HG03103 (cell line): Measurements from ENCODE around the gene ABR.

Experiments used
- ATAC-seq: cut with Tn5 transposase; IDR thresholded peaks from one replicate; pipeline ENCODE4 v1.9.1; 2021; ENCODE audit warnings: low read depth; ENCODE audit not compliant: unreplicated experiment

Gene ABR

DNA sequence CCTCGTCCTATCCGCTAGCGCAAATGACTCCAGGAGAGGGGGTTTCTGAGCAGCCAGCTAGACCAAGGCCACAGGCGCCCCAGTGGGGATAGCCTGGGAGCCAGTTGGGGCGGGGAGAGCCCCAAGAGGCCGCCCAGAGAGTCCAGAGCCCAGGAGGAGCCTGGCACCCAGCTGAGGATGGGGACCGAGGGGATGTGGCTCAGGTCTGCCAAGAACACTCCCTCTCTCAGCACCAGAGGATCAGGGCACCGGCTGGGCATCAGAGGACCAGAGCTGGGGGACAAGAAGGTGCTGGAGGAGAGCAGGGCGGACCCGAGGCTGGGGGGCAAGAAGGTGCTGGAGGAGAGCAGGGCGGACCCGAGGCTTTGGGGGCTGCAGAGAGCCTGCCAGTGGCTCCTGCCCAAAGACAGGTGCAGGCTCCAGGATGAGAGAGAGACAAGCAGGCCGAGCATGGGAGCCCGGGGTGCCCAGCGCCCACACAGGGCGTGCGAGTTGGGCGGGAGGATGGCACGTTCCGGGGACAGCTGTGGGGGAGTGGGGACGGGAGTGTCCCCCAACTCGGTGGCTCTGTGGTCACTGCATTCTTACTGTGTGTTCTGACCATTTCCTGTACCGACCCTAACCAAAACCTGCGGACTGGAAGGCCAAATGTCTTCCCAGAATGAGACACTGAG is 143.5 kb downstream of the ABR start:
- ATAC-seq = no peak

DNA sequence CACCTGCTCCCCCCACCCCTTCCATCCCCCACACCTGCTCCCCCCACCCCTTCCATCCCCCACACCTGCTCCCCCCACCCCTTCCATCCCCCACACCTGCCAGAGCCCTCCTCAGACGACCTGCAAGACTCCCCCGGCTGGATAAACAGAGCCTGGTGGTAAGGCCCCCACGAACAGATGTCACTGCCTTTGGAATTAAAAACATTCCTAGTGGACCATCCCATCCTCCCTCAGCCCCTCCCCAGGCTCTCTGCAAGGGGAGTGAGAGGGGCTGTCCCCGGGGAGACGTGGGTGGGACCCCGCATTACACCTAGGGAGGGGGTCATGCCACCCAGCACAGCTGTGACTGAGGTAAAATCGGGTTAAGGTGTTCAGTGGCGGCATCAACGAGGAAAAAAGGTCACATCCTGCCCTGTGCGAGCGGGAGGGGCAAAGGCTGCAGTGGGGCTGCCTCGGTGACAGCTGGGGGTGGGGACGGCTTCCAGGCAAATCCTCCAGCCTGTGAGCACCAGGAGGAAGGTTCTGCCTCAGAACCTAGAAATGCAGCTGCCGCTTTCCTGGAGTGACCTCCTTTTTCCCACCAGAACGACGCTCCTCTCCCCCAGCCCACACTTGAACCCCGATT is 144.1 kb downstream of the ABR start:
- ATAC-seq = no peak

DNA sequence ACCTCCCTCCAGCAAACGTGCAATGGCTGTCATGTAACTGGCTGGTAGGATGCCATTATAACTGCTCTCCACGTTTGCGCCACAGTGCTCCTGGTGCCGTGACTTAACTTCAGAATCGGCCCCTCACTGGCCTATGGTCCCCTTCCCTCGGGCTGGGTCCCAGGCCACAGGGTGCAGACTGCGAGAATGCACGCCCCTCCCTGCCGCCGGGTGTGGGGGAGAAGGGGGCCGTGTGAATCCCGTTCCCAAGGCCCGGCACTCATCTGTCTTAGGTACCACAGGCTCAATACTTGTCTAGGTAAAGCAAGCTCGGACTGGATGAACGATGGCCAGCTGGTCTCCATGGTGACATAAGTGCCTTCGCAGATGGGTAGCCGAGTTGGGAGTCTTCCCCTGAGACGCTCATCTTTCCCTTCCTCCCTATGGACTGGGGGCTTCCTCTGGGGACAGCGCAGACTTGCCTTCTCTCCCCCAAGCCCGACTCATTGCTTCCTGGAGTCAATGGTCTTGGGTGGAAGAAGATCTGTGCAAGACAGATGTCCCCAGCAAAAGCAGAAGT is 145.1 kb downstream of the ABR start:
- ATAC-seq = no peak

DNA sequence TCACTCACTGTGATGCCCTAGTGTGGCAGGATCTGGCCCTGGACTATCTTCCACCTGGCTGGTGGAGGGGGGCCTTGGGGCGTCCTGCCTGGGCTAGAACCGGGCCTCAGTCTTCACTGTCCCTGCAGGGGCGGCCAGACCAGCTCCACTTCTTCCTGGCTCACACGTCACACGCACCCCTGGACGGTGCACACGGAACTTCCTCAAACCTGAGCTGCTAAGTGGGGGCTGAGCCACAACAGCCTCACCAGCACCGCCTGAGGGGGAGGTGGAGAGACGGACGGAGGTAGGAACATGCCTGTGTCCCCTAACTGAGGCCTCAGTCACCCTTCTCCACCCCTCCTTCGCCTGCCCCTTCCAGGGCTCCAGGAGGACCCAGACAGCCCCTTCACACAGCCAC is 146.3 kb downstream of the ABR start:
- ATAC-seq = no peak

DNA sequence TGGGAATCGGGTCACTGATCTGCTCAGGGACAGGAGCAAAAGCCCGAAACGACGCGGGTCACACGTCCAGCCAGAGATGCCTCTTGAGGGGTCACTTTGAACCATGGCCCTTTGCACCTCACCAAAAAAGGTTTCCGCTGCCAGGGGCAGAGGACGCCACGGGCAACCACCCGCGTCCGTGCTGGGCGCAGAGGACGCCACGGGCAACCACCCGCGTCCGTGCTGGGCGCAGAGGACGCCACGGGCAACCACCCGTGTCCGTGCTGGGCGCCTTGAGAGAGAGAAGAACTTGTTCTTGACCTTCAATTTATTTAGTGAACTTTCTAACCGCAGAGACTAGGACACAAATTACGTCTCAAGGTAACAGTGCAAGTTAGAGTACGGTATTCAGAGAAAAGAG is 147.4 kb downstream of the ABR start:
- no peak for ATAC-seq

DNA sequence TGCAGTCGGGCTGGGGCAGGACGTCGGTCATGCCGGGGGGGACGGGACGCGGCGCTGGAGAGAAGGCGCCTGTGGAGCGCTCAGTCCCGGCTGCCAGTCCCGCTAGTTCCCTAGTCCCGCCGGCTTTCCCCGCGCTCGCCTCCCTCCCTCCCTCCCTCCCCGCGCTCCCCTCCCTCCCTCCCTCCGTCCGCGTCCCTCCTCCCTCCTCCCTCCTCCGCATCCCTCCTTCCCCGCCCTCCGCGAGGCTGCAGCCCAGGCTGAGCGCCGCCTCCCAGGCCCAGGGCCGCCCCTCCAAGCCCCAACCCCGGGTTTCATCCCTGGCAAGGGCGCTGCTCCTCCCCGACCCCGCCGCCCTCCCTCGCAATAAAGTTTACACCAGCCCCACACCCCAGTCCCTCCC is 148.1 kb downstream of the ABR start:
- ATAC-seq = no peak

DNA sequence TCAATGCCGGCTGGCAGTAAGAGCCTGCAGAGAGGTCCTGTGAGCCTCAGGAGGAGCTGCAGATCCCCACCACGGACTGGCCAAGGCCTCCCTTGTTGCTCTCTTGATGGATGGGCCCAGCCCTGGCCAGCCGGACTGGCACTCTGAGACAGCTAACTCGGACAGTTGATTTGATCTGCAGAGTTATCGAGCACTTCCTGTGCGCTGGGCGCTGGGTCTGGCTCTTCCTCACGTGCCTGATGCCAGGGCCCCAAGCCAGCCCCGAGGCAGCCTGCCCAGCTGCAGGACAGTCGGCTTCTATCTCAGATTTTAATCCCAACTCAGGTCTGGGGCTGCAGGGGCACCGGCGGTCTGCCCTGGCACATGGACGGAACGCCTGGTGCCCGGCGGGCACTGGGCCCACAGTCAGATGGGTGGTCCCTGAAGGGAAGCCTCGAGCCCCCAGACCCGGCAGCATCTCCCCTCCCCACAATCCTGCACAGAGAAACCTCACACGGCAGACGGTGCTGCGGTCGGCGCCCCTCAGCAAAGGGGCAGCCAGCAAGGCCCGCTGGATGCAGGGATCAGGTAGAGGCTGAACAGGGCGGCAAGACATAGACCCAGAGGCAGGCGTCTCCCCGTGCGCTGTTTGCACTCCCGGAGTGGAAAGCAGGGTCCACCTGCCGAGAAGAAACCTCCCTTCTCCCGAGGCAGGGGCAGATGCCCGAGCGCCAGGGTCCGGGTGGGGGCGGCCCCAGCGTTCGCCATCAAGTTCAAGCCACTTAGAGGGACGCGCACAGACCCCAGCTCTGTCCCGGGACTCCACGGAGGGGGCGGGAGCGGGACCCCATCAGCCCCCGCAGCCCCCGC is 148.9 kb downstream of the ABR start:
- ATAC-seq = no peak

DNA sequence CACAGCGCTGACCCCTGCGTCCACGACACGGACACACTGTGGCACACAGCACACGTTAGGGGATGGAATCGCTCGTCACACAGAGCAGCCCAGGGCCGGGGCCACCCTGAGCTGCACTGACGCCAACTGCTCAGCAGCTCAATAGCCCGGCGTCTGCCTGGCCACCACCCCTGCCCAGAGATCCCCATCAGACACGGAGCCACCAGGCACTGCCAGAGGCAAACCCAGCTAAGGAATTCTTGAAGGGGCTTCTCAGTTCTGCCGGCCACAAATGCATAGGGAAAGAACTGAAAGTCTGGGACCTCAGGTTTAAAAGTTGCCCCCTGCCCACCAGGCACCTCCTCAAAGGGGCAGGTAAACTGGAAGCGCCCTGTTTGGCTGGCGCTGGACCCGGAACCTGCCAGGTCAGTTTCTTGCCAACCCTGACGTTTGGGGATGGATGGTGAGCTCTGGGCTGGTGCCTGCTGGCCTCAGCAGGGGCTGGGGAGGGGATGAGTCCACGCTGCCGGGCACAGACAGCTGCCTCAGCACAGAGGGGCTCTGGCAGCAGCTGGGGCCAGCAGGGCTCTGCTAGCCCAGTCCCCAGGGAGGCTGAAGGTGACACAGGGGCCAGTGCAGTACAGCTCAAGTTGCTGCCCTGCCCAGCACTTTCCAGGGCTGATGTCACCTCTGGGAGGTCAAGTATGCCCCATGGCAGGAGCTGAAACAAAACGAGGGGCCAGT is 149.7 kb downstream of the ABR start:
- ATAC-seq = no peak

DNA sequence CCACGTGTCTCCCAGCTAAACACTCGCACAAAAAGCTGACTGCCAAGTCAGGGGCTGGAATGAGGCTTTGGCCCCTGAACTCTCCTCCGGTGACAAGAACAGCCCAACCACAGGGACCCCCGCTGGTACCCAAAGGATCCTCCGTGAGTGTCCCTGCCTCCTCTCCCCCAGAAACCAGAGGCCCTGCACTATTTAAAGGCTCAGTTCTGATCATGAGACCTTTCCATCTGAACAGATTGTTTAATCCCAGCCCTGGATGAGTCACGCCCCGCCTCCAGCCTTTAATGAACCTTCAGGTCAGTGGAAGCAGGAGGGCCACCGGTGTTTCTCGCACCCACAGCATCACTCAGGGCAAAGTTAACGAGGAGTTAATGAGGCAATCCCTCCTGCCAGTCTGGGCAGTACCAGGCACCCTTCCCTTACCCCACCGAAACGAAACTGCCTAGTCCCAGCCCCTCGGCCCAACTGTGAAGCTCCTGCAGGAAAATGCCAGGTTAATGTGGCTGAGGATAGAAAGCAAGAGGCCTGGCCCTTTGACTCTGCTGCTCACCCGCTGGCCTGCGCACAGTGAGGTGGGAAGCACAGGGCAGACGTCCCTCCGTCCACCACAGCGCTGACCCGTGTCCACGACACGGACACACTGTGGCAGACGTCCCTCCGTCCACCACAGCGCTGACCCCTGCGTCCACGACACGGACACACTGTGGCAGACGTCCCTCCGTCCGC is 150.4 kb downstream of the ABR start:
- ATAC-seq = no peak

DNA sequence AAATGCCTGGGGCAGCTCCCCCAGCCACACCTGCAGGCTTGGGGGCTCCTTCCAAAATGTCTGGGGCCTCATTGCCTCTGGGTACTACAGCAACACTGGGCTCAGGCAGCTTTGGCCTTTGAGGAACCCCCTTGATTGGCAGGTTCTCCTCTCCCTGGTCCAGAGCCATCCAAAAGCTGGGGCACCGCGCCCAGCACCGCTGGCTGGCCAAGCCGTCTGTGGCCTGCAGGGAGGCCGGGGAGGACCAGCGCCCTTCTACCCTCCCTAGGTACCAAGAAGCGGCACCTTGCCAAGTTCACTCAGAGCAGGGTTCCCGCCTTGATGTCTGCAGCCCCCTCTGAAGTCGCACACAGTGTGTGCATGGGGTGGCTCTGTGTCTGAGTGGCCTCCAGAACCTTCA is 152.7 kb downstream of the ABR start:
- no peak for ATAC-seq

DNA sequence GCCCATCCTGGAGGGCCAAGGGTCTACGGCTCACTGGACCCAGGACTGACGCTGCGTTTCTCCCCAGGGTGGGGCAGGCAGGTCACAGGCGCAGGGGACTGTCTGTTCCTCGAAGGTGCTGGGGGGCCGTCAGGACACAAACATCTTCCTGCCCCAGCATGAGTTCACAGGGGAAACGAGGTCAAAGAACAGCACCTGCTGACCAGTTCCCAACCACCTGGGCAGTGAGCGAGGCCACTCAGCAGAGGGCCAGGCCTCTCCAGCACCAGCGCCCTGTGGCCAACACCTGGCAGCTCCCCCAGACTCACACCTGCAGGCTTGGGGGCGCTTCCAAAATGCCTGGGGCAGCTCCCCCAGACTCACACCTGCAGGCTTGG is 153.2 kb downstream of the ABR start:
- no peak for ATAC-seq

DNA sequence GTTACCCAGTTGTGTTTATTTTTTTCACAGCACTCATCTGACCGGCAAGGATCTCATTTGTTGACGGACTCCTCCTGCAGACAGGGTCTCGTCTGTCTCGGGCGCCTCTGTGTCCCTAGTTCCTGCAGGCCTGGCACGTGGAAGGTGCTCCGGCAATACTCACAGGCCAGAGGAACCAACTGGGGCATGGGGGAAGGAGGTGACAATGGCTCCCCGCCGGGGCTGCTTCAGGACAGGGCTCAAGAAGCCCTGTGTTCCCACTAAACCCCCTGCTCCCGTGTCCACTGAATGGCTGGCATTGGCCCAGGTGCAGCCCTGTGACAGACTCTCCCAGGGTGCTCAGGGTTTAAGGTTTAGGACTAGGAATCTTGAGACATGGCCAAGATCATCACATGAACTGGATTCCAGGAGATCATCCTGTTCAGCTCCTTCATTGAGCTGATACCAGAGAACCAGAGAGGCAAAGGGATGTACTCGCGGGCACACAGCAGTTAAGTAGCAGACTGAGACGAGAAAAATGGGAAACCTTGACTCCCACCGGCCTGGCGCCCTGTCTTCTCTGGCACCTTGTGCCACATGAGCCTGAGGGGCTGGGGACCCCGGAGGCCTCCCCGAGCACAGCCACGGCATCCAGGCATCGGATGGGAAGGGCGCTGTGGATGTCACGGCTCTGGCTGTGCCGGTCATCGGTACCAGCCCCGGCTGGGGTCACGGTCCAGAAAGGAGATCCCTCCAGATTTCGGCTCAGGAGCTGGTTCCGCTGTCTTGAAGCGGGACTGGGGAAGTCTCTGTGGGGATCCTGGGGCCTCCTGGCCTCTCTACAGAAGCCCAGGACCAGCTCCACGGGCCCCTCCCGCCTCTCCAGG is 153.8 kb downstream of the ABR start:
- ATAC-seq = no peak

DNA sequence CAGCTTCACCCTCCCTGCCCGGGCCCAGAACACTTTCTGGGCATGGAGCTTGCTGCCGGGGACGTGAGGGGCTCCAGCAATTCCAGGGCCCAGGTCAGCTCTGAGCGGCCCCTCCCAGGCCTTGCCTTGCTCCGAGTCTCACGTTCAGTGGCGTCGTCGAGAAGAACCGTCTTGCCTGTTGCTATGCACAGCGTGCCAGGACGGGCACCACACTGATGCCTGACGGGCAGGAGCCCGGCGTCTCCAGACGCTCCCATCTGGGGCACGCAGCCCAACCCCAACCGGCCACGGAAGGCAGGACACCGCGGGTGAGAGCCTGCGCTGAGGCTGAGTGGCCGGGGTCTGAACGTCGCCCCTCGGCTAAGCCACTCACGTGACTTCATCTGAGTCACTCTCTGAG is 155.7 kb downstream of the ABR start:
- no peak for ATAC-seq

DNA sequence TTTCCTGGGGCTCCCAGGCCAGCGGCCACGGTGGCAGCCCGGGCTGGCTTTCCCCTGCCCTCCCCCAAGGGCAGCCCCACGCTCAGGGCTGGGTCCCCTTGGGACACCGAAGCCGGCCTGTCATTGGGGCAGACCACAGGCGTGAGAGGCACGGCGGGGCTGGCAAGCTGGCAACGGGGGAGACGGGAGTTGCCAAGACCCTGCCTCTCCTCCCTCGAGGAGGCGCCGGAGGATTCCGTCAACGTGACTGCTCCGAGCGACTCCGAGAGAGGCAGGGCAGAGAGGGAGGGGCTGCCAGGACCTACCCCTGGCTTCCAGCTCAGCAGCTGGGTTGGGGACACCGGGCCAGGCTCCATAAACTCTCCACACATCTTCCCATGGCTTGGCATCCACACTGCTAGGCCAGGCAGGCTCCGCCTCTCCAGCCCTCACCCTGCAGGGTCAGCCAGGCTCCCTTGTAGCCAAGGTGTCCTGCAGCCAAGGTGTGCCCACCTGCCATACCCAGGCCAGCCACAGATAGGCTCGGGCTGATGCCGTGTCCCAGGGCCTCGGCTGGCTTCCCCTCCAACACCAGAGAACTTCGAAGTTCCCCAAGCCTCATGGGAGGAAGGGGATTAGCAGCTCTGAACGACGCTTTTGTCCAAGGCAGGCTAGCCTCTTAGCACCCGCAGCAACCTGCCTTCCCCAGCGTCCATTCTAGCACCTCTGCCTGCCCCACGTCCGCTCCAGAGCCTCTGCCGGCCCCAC is 157.3 kb downstream of the ABR start:
- no peak for ATAC-seq

DNA sequence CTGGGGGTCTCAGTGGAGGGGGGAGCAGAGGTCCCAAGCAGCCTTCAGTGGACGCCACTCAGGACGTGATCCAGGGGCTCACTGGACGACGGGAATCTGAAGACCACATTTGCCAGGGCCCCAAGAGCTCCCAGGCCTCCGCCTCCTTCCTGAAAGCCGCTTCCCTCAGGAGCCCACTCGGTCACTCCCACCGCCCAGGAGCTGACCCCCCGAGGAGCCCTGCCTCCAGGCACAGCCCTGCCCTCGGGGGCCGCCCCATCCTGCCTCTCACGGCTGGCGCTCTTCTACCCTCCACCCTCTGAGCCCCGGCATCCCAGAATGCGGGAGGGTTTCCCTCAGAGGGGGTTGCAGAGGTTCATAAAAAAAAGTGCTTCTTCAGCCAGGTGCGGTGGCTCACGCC is 158.6 kb downstream of the ABR start:
- no peak for ATAC-seq

DNA sequence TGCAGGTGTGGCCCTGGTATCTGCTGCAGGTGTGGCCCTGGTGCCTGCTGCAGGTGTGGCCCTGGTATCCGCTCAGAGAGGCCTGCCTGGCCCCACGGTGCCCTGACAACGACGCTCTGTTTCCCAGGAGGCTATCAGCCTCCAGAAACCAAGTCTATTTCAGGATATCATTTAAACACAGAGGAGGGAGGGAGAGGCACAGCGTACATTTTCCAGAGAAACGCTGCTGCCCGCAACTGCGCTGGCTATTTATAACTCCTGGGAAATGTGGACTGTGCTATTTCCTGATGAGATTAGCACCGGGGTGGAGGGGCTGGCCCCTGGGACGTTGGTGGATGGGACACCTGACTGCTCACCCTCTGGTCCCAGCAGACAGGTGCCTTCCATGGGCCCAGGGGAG is 160.3 kb downstream of the ABR start:
- no peak for ATAC-seq

DNA sequence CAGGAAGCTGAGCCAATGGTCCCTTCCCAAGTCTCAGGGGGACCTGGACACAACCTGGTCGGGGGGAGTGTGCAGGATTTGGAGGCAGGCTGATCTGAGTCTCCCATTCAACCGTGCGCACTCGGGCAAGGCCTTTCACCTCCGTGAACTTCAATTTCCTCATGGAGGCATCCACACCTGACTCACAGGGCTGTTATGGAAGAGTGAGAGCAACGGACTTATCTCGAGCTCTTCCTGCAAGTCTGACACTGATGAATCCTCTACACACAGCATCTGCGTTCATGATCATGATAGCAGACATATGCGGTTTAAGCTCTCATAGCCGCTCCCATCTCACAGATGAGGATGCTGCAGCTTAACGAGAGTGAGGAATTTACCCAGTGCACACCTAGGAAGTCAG is 161.2 kb downstream of the ABR start:
- no peak for ATAC-seq

DNA sequence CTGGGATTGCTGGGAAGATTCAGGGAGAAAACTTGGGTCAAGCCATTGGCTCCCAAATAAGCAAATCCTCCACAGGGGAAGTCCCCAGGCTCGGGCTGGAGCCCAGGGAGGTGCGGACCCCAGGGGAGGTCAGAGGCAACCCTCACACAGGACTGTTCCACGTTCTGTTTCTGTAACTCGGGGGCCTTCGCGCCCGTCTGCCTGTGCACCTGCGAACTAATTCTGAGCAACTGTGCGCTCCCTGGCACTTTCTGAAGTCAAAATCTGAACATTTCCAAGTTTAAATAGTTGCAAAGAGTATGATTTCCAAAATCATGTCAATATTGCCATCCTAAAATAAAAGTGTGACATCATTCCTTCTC is 166.1 kb downstream of the ABR start:
- no peak for ATAC-seq
